Left ventricle myocardium superior (tissue), 1 donor: Measurements from ENCODE around the gene DDX24. TPM values are rescaled to one million over a fixed set of nuclear protein-coding genes. Genes with fewer than 3 reads are reported as not detected.
A peak's percentile ranks its signal among the peaks of the same experiment; 100 is the strongest.

ENCODE experiments used
- ATAC-seq: fragments of 200-7000 bp; cut with Tn5 transposase; one replicate; pipeline ENCODE4 v1.9.1; 2020; ENCODE audit warnings: mild to moderate bottlenecking, moderate library complexity
- DNase-seq: peaks from one replicate; pipeline ENCODE4 v3.0.0-alpha.2; 2020
- intact Hi-C: fragments of 100-400 bp; cut with micrococcal nuclease; formaldehyde crosslinking; loops from one replicate; pipeline ENCODE4 v1.11.0; 2022
- long read RNA-seq: library from polyadenylated mRNA; unstranded; transcript quantifications from one replicate; pipeline ENCODE4 v2.0.0, GENCODE V29; 2021
- total RNA-seq: library from RNA; stranded (reverse); fragmentation: NEBNext Ultra II Directional; extraction: Animal tissue kit (Norgen Biotek cat#: 25700); gene quantifications from one replicate; pipeline ENCODE4 v1.2.1, GENCODE V29; 2021
- donor health status: DM: no; HTN: yes; CAD: no; lungs with severe emphysema.

Gene DDX24, protein sequence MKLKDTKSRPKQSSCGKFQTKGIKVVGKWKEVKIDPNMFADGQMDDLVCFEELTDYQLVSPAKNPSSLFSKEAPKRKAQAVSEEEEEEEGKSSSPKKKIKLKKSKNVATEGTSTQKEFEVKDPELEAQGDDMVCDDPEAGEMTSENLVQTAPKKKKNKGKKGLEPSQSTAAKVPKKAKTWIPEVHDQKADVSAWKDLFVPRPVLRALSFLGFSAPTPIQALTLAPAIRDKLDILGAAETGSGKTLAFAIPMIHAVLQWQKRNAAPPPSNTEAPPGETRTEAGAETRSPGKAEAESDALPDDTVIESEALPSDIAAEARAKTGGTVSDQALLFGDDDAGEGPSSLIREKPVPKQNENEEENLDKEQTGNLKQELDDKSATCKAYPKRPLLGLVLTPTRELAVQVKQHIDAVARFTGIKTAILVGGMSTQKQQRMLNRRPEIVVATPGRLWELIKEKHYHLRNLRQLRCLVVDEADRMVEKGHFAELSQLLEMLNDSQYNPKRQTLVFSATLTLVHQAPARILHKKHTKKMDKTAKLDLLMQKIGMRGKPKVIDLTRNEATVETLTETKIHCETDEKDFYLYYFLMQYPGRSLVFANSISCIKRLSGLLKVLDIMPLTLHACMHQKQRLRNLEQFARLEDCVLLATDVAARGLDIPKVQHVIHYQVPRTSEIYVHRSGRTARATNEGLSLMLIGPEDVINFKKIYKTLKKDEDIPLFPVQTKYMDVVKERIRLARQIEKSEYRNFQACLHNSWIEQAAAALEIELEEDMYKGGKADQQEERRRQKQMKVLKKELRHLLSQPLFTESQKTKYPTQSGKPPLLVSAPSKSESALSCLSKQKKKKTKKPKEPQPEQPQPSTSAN
- total RNA-seq, result 198 TPM
- long read RNA-seq, full-length matches to known transcripts, result 134 of 160 reads
- long read RNA-seq, partial matches to known transcripts, result 21 of 160 reads
- long read RNA-seq, other reads (novel, unspliced or antisense), result 5 of 160 reads

GRCh38 chr14:94080621-94081385, at the start of gene DDX24, which contains the start of gene IFI27L1:
Gene DDX24, minus strand, starts transcription at chr14:94081202. Its CDS starts 1,460 bp downstream, at chr14:94079742.
Gene IFI27L1, plus strand, starts transcription at chr14:94081310. Its CDS starts 15,628 bp downstream, at chr14:94096938.
- intact Hi-C loops, result no loop called here
- ATAC-seq (peak; percentile 100), DNase-seq (peak; percentile 98)

DNA sequence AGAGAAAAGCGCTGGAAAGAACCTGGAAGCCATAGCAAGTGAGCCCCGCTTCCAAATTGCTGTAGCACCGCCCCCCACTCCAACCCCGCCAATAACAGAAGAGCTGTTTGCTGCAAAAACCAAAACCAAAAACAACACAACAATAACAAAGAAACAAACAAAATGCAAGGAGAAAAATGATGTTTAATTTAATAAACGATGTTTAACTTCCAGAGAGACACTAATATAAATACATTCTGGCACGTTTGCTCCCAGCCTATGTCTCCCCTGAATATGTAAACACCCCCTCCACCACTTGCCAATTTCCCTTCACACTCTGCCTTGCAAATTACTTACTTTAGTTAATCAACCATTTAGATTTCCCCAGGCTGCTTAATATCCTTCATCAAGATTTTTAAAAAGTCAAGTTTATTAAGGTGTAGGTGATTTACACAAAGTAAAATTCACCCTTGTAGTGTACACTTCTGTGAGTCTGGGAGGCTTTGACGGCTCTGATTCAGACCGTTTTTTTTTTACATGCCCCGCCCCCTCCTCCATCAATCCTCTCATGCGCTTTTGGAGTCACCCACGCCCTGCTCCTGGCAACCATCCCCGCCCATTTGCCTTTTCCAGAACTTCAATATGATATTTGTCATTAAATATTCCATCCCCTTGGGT, 48.9 kb upstream of the DDX24 start:
- intact Hi-C loops, result no loop called here
- DNase-seq (peak; percentile 58), ATAC-seq (peak; percentile 66)

DNA sequence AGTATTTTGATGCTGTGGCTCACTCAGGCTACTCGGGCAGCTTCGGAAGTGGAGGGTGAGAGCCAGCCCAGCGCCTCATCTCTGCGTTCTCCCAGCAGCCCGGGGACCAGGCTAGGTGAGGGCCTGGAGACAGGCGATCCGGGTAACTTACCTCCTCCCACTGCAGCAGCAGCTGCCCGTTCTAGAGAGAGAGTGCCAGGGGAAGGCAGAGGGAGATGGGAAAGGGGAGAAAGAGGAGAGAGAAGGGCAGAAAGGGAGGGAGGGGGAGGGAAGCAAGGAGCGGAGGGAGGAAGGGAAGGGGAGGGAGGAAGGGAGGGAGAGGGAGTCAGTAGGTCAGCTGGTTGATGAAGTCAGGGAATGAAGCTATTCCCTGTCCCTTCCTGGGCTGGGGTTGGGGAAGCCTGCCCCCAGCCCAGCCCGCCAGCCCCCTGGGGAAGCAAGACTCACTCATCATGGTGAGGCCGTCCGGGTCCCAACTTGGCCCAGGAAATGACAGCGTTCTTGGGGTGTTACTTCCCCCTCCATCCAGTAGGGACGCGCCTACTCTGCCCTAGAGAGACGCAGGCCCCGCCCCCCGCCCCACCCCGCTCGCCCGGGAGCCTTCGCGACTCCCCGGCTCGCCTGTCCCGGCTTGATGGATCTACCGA, 48.2 kb upstream of the DDX24 start, which contains the start of gene IFI27L2:
IFI27L2 (minus strand) TSS at position 494 of the 647 bp plus-strand sequence; CDS start at position 454, 40 bp downstream.
- ATAC-seq (peak; percentile 95), DNase-seq (peak; percentile 80)
- intact Hi-C loops, result no loop called here

- ATAC-seq (no peak), DNase-seq (no peak)
- intact Hi-C loops, result no loop called here
Measured at GRCh38 chr14:94128216-94128839, 47.3 kb upstream of the DDX24 start.

GRCh38 chr14:94127330-94127729, 46.3 kb upstream of the DDX24 start:
- DNase-seq (no peak), ATAC-seq (no peak)
- intact Hi-C loops, result no loop called here

GRCh38 chr14:94126800-94127199, 45.8 kb upstream of the DDX24 start:
- intact Hi-C loops, result no loop called here
- DNase-seq (no peak), ATAC-seq (no peak)

- no peak for DNase-seq
- intact Hi-C loops, result no loop called here
- no peak for ATAC-seq
Measured at GRCh38 chr14:94126419-94126677, 45.3 kb upstream of the DDX24 start.

GRCh38 chr14:94125659-94126418, 44.8 kb upstream of the DDX24 start:
- no peak for ATAC-seq
- no peak for DNase-seq
- intact Hi-C loops, result no loop called here

- no peak for DNase-seq
- intact Hi-C loops, result no loop called here
- ATAC-seq, result no peak
Measured at GRCh38 chr14:94124582-94125377, 43.8 kb upstream of the DDX24 start.

- DNase-seq, result no peak
Measured at GRCh38 chr14:94123868-94124267, 42.9 kb upstream of the DDX24 start.

DNA sequence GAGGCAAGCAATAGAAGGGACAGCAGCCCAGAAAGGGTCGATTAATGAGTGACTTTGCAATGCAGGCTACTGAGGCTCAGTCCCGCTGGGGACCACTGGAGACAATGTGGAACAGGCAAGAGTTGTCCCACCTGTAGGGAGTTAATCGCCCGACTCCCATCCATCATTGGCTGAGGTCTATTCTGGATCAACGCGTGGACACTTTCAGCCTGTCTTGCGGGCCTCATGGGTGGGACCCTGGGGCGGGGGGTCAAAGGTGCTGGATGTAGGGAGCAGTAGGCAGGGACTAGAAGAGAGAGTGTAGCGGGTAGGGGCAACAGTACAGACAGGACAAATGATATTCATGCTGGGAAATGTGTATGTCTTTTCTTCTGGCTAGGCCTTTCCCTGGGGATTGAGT, 42.3 kb upstream of the DDX24 start:
- ATAC-seq, result no peak
- intact Hi-C loops, result no loop called here
- no peak for DNase-seq

More at GRCh38 chr14:94123868-94124267, 42.9 kb upstream of the DDX24 start:
- ATAC-seq, result no peak
- intact Hi-C loops, result no loop called here

GRCh38 chr14:94122438-94122837, 41.4 kb upstream of the DDX24 start:
- DNase-seq (no peak), ATAC-seq (no peak)
- intact Hi-C loops, result no loop called here

DNA sequence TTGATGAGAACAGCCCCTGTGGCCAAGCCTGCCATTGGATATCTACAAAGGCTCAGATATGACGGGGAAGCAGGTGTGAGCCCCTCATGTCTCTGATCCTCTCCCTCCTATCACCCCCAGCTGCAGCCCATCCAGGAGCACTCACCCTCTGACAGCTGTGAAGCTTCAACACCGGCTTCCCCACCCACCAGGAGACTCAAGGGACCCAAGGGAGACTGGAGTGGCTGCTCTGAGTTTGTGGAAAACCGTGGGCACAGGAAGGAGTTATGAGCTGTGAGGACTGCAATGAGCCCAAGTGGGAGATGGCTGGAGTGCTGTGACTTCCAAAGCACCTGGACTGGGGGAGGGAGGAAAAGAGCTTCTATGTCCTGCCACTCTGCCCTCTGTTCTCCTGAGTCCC, 40.5 kb upstream of the DDX24 start:
- DNase-seq (no peak), ATAC-seq (peak; percentile 26)
- intact Hi-C loops, result no loop called here

GRCh38 chr14:94120667-94121340, 39.8 kb upstream of the DDX24 start:
- intact Hi-C loops, result no loop called here
- DNase-seq, result no peak
- no peak for ATAC-seq

- no peak for DNase-seq
- intact Hi-C loops, result no loop called here
- ATAC-seq, result no peak
Measured at GRCh38 chr14:94119071-94119470, 38.1 kb upstream of the DDX24 start.

- DNase-seq (no peak), ATAC-seq (no peak)
- intact Hi-C loops, result no loop called here
Measured at GRCh38 chr14:94117856-94118255, 36.9 kb upstream of the DDX24 start.
